CD4-positive, alpha-beta T cell treated with Interleukin-10 for 1 hour (primary cell): ENCODE data around the gene PLAAT4.
"Not testable (repeated sequence)": the region's sequence is repeated elsewhere in the genome, so short reads cannot be mapped to it uniquely, and the experiment has no call there.

Experiments used
- DNase-seq: peaks from one replicate; pipeline ENCODE4 v3.0.0-alpha.2; 2020

PLAAT4 gene

DNA sequence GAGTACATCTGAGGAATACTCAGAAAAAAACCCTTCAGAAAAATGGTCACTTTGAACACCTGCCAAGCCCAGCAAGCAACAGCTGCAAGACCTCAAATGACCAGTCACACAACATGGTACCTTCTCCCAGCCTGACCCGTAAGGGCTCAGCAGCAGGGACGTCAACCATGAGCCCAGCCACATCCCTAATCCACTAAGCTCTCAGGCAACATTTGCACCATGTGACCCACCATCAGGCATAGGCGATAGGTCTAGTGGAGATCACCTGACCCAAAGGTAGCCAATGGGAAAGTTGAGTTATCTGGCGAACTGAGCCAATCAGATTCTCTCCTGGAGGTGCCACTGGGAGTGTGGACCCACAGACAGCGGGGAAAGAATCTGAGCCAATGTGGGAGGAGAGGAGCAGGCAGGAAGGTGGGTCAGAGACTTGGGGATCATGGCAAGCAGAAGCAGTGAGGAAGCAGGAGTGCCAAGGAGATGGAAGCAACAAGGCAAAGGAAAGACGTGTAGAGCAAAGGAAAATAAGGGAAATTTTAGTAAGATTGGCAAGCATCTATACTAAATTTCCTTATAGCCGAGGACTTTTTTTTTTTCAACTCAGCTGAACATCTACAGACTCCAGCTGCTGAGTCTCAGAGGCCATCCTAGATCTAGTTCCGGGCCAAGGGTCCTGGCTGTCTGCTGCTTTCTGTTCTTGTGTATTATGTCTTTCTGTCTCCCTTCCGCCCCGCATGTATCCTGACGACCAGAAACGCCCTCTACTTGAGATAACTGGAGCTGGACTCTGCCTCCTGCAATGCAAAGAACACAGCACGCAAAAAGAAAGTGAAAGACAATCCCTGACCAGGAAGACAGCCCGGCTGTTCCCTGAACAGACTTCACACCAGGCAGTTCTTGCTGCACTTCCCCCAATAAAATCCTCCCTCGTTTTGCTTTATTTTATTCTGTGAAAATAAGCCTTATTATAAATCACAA, 37.6 kb downstream of the PLAAT4 start:
- peak; percentile 67 for DNase-seq

GRCh38 chr11:63574856-63575602, 38.4 kb downstream of the PLAAT4 start:
- no peak for DNase-seq

DNA sequence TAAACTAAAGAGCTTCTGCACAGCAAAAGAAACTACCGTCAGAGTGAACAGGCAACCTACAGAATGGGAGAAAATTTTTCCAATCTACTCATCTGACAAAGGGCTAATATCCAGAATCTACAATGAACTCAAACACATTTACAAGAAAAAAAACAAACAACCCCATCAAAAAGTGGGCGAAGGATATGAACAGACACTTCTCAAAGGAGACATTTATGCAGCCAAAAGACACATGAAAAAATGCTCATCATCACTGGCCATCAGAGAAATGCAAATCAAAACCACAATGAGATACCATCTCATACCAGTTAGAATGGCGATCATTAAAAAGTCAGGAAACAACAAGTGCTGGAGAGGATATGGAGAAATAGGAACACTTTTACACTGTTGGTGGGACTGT, 42.3 kb downstream of the PLAAT4 start:
- DNase-seq: not testable (repeated sequence)

DNA sequence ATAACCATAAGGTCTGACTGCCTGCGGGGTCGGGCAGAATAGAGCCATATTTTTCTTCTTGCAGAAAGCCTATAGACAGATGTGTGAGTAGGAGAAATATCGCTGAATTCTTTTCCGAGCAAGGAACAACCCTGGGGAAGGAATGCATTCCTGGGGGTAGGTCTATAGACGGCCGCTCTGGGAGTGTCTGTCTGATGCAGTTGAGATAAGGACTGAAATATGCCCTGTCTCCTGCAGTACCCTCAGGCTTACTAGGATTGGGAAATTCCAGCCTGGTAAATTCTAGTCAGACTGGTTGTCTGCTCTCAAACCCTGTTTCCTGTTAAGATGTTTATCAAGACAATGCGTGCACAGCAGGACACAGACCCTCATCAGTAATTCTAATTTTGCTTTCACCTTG, 44.6 kb downstream of the PLAAT4 start:
- DNase-seq: not testable (repeated sequence)

DNA sequence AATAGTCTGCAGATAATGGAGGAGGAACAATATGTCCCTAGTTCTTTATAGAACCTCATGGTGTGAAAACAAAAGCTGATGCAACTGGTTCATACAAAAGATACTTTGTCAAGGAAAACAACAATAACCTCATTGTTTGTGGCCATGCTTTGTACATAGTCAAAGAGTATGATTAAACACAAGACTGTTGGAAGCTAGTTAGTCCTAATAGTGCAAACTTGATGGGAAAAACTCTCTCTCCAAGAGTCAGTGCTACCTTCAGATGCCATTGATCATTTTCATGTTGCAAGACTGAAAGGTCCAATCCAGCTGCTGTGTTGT, 46.7 kb downstream of the PLAAT4 start:
- no peak for DNase-seq

DNA sequence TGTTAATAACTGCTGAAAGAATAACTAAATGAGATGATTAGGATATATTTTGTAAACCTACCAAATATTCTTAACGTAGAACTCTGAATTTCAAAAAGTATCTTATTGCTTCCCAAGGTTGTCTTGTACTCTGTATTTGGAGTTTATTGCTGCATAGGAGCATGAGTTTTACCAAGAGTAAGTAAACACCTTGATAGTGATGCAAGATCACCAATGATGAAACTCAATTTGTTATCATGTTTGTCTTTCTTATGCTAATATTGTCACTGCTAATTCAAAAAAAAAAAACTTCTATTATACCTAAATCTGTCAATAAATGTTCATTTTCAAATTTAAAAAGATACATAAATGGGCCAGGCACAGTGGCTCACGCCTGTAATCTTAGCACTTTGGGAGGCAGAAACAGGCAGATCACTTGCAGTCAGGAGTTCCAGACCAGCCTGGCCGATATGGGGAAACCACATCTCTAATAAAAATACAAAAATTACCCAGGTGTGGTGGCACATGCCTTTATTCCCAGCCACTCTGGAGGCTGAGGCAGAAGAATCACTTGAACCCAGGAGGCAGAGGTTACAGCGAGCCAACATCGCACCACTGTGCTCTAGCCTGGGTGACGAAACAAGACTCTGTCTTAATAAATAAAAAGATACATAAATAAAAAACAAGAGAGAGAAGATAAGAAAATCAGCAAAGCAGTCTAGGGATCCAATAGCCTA, 50.0 kb downstream of the PLAAT4 start:
- DNase-seq: no peak

- DNase-seq: no peak
Observed at GRCh38 chr11:63589000-63589399, 52.4 kb downstream of the PLAAT4 start.

- DNase-seq: no peak
Observed at GRCh38 chr11:63590024-63590788, 53.6 kb downstream of the PLAAT4 start.

DNA sequence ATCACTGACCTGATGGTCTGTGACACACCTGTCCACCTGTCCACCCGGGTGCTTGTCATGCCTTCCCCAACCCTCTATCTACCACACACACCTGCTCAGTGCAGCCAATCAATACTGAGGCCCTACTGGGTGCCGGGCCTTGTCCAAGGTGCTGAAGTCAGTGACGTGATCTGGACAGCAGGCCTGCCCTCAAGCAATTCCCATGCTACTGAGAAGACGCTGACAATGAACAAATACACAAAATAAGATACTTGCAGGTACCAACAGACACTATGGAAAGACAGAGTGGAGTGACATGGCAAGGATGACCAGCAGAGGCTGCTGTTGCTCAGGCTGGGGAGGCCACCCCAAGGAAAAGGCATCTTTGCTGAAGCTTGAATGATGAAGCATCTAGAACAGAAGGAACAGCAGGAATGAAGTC, 56.4 kb downstream of the PLAAT4 start:
- DNase-seq: no peak

DNA sequence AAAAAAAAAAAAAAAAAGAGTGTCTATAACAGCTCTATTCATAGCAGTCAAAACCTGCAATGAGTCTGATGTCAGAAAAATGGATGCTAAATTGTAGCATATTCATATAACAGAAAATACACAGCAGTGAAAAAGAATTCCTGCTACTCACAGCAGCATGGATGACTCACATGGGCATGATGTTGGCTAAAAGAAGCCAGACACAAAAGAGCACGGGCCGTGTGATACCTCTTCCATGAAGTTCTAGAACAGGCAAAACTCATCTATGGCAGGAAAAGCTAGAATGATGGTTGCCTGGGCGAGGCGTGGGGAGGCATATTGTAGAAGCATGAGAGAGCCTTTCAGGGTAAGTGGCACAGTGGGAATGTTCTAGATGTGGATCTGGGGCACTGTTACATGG, 58.7 kb downstream of the PLAAT4 start:
- DNase-seq: no peak
